Measurements from ENCODE around the gene SMCO1. TPM values are rescaled to one million over a fixed set of nuclear protein-coding genes. Genes with fewer than 3 reads are reported as not detected.

SMCO1 gene
- total and polyA plus RNA-seq, 2 experiments from 2014 or later = not detected

- peaks cover 21% of the 10 kb centered on the region for H3K79me2 ChIP-seq (replicated peaks; ENCODE audit: insufficient read depth)
- no peak overlapping the region for H3K27ac ChIP-seq (ENCODE audit: low read depth)
- TF ChIP-seq CTCF (conservative IDR thresholded peaks at IDR 0.05; ENCODE audit: low read depth in 2 of 2) = no peak
- no peak for TF ChIP-seq ZNF462 (CRISPR knock-in tag; IDR thresholded peaks at IDR 0.05)
- no peak for TF ChIP-seq EZH2 (IDR thresholded peaks at IDR 0.05; ENCODE audit: low read depth, unreplicated experiment)
- no peak for TF ChIP-seq POLR2AphosphoS5 (IDR thresholded peaks at IDR 0.05; ENCODE audit: low read depth)
- TF ChIP-seq REST (IDR thresholded peaks at IDR 0.05; ENCODE audit: unreplicated experiment) = no peak
- no peak for TF ChIP-seq JUNB (IDR thresholded peaks at IDR 0.05; ENCODE audit: unreplicated experiment)
- no peak for TF ChIP-seq EZH2phosphoT487 (IDR thresholded peaks at IDR 0.05; ENCODE audit: unreplicated experiment)
- no peak for TF ChIP-seq ZNF114 (CRISPR knock-in tag; IDR thresholded peaks at IDR 0.05)
- TF ChIP-seq STAT1 (IDR thresholded peaks at IDR 0.05; ENCODE audit: unreplicated experiment) = no peak
- TF ChIP-seq CREB1 (CRISPR knock-in tag; IDR thresholded peaks at IDR 0.05; ENCODE audit: low read depth) = no peak
- TF ChIP-seq ETS1 (IDR thresholded peaks at IDR 0.05) = no peak
- no peak for TF ChIP-seq ZNF331 (CRISPR knock-in tag; IDR thresholded peaks at IDR 0.05; ENCODE audit: low read depth)
- TF ChIP-seq NANOG (IDR thresholded peaks at IDR 0.05; ENCODE audit: borderline replicate concordance) = no peak
- Mint-ChIP-seq H3K9me3 (no peaks in the 10 kb centered on the region), H3K36me3 (ENCODE audit: low read depth) (peaks cover 14% of the 10 kb centered on the region; the same call in 2 of the 3 replicates), H3K4me3 (no peak overlapping the region; the same call in 2 of the 3 replicates), H3K27me3 (ENCODE audit: insufficient read depth, low read depth, poor library complexity) (no peaks in the 10 kb centered on the region), H3K27ac (peak overlapping the region; percentile 43; the same call in 1 of the 2 replicates), H3K4me1 (peaks cover 6% of the 10 kb centered on the region; the same call in 1 of the 3 replicates)
- DNase-seq (ENCODE audit: low spot score) (no peak), ATAC-seq (no peak)
- no peaks in the 10 kb centered on the region for H3K27me3 ChIP-seq (ENCODE audit: insufficient read depth)
- H4K20me1 ChIP-seq (replicated peaks; ENCODE audit: insufficient read depth) = peaks cover 3% of the 10 kb centered on the region
- H3F3A ChIP-seq (replicated peaks; ENCODE audit: low read depth) = peaks cover 4% of the 10 kb centered on the region
- H3K9me2 ChIP-seq (ENCODE audit: insufficient read depth) = no peaks in the 10 kb centered on the region
- no peaks in the 10 kb centered on the region for H3K4me1 ChIP-seq (ENCODE audit: insufficient read depth)
- H2AFZ ChIP-seq = no peak overlapping the region
- H3K36me3 ChIP-seq (ENCODE audit: insufficient read depth) = no peaks in the 10 kb centered on the region
- H3K4me3 ChIP-seq = no peak overlapping the region
- no peak overlapping the region for H3K4me2 ChIP-seq
These were observed 48.6 kb upstream of the SMCO1 start for GRCh38 chr3:196563721-196564225.

All from GM23338 (cell line).